ENCODE measurements around the gene SLC35E1.
"Not testable (repeated sequence)": the region's sequence is repeated elsewhere in the genome, so short reads cannot be mapped to it uniquely, and the experiment has no call there.

The SLC35E1 gene

GRCh38 chr19:16509141-16510061 is 62.8 kb downstream of the SLC35E1 start:
- peak; percentile 26 for DNase-seq (ENCODE audit: low read depth)
- in situ Hi-C loops (cut with HindIII; ENCODE audit: low sequenced_read_pairs) = no loop called here
- H3K4me3 ChIP-seq (ENCODE audit: low read depth, low read length) = no peak overlapping the region
- TF ChIP-seq CTCF (IDR thresholded peaks at IDR 0.05; ENCODE audit: low read depth, low read length, missing control alignments) = no peak

- no peak overlapping the region for H3K4me3 ChIP-seq (ENCODE audit: low read depth, low read length)
- no peak for TF ChIP-seq CTCF (IDR thresholded peaks at IDR 0.05; ENCODE audit: low read depth, low read length, missing control alignments)
- no peak for DNase-seq (ENCODE audit: low read depth)
- in situ Hi-C loops (cut with HindIII; ENCODE audit: low sequenced_read_pairs) = no loop called here
Observed at GRCh38 chr19:16508546-16508945, 63.7 kb downstream of the SLC35E1 start.

- H3K4me3 ChIP-seq (ENCODE audit: low read depth, low read length) = no peak overlapping the region
- in situ Hi-C loops (cut with HindIII; ENCODE audit: low sequenced_read_pairs) = no loop called here
- no peak for DNase-seq (ENCODE audit: low read depth)
- TF ChIP-seq CTCF (IDR thresholded peaks at IDR 0.05; ENCODE audit: low read depth, low read length, missing control alignments) = no peak
Observed at GRCh38 chr19:16506961-16507360, 65.3 kb downstream of the SLC35E1 start.

GRCh38 chr19:16506161-16506560 is 66.1 kb downstream of the SLC35E1 start:
- DNase-seq (ENCODE audit: low read depth); in situ Hi-C loops (cut with HindIII; ENCODE audit: low sequenced_read_pairs); H3K4me3 ChIP-seq (ENCODE audit: low read depth, low read length): not testable (repeated sequence)

- H3K4me3 ChIP-seq (ENCODE audit: low read depth, low read length) = no peak overlapping the region
- TF ChIP-seq CTCF (IDR thresholded peaks at IDR 0.05; ENCODE audit: low read depth, low read length, missing control alignments) = no peak
- in situ Hi-C loops (cut with HindIII; ENCODE audit: low sequenced_read_pairs) = no loop called here
- DNase-seq (ENCODE audit: low read depth) = no peak
Observed at GRCh38 chr19:16504271-16504670, 67.9 kb downstream of the SLC35E1 start.
